Left ventricle myocardium inferior (tissue), 1 donor: Measurements from ENCODE around the gene AFF1. TPM values are rescaled to one million over a fixed set of nuclear protein-coding genes. Genes with fewer than 3 reads are reported as not detected.

Experiments used
- DNase-seq: peaks from one replicate; pipeline ENCODE4 v3.0.0-alpha.2; 2020
- H3K27ac ChIP-seq: fragments of 200-600 bp; replicated peaks from 2 replicates; pipeline ENCODE4 v1.8.0; 2021
- H3K27me3 ChIP-seq: fragments of 200-600 bp; 2 replicates; pipeline ENCODE4 v1.8.0; 2021; ENCODE audit warnings: low read depth
- H3K36me3 ChIP-seq: fragments of 200-600 bp; 2 replicates; pipeline ENCODE4 v1.8.0; 2021
- H3K4me1 ChIP-seq: fragments of 200-600 bp; 2 replicates; pipeline ENCODE4 v1.8.0; 2021
- H3K4me3 ChIP-seq: fragments of 200-600 bp; 2 replicates; pipeline ENCODE4 v1.8.0; 2021; ENCODE audit warnings: mild to moderate bottlenecking, moderate library complexity
- H3K9me3 ChIP-seq: fragments of 200-600 bp; replicated peaks from 2 replicates; pipeline ENCODE4 v1.8.0; 2021
- intact Hi-C: fragments of 100-400 bp; cut with micrococcal nuclease; formaldehyde crosslinking; loops from one replicate; pipeline ENCODE4 v1.11.0; 2022
- total RNA-seq: library from RNA; stranded (reverse); fragmentation: NEBNext Ultra II Directional; extraction: Animal tissue kit (Norgen Biotek cat#: 25700); gene quantifications from one replicate; pipeline ENCODE4 v1.2.1, GENCODE V29; 2021
- TF ChIP-seq, protein P1 (sequence below): fragments of 200-600 bp; IDR thresholded peaks from 2 replicates; pipeline ENCODE4 v1.8.0; 2021; ENCODE audit warnings: antibody characterized with exemption, mild to moderate bottlenecking, borderline replicate concordance
- donor health status: DM: no; HTN: yes; CAD: no; lungs with severe emphysema.

Gene AFF1
- total RNA-seq, 1 donor from 2014 or later: 67.9 TPM

DNA sequence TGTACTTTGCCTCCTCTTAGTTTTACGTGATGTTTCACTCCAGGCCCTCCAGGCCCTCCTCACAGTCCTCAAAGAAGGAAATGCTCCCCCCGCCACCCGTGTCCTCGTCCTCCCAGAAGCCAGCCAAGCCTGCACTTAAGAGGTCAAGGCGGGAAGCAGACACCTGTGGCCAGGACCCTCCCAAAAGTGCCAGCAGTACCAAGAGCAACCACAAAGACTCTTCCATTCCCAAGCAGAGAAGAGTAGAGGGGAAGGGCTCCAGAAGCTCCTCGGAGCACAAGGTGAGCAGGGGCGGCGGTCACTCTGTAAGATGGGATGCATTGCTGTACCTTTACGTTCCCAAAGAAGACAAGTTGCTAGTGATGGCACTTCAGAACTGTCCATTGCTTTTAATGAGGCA, 191.2 kb downstream of the AFF1 start:
- peaks cover 75% of the 10 kb centered on the region for H3K36me3 ChIP-seq
- H3K4me1 ChIP-seq: peaks cover 42% of the 10 kb centered on the region
- H3K27ac ChIP-seq: no peak overlapping the region
- TF ChIP-seq, protein P1, sequence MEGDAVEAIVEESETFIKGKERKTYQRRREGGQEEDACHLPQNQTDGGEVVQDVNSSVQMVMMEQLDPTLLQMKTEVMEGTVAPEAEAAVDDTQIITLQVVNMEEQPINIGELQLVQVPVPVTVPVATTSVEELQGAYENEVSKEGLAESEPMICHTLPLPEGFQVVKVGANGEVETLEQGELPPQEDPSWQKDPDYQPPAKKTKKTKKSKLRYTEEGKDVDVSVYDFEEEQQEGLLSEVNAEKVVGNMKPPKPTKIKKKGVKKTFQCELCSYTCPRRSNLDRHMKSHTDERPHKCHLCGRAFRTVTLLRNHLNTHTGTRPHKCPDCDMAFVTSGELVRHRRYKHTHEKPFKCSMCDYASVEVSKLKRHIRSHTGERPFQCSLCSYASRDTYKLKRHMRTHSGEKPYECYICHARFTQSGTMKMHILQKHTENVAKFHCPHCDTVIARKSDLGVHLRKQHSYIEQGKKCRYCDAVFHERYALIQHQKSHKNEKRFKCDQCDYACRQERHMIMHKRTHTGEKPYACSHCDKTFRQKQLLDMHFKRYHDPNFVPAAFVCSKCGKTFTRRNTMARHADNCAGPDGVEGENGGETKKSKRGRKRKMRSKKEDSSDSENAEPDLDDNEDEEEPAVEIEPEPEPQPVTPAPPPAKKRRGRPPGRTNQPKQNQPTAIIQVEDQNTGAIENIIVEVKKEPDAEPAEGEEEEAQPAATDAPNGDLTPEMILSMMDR: no peak
- H3K27me3 ChIP-seq: no peaks in the 10 kb centered on the region
- no peak for DNase-seq
- intact Hi-C loops: no loop called here
- no peaks in the 10 kb centered on the region for H3K9me3 ChIP-seq
- H3K4me3 ChIP-seq: no peak overlapping the region

DNA sequence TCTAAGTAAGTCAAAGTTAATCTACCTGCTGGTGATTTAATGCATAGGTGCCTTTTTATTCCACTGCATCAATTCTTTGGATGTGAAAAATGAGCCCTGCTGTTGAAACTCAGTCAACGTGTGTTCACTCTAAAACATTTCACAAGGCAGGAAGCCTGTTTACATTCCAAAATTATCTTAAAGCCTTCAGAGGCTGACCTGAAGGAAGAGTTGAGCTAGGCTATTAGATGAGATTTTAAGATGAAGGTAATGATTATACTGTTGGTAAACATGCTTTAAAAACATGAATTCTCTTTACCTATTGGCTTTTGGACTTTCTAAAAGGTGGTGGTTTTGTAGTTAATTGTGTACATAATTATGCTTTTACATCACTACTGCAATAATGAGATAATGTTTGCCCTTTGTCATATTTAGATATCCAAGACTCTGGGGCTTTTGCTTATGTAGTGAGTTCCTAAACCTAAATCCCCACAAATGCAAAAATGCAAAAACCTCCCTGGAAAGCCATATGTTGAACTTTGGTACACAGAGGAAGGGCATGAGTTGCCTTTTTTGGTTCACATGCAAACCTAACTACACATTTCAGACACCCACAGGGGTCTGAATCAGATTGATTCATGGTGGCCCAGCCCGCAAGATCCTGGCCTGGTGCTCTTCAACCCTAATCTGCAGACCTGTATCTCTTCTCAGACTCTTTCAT, 193.3 kb downstream of the AFF1 start:
- intact Hi-C loops: no loop called here
- no peaks in the 10 kb centered on the region for H3K27me3 ChIP-seq
- TF ChIP-seq, protein P1: no peak
- no peaks in the 10 kb centered on the region for H3K9me3 ChIP-seq
- H3K27ac ChIP-seq: no peak overlapping the region
- no peak overlapping the region for H3K4me3 ChIP-seq
- peaks cover 96% of the 10 kb centered on the region for H3K36me3 ChIP-seq
- no peak for DNase-seq
- H3K4me1 ChIP-seq: peaks cover 30% of the 10 kb centered on the region

DNA sequence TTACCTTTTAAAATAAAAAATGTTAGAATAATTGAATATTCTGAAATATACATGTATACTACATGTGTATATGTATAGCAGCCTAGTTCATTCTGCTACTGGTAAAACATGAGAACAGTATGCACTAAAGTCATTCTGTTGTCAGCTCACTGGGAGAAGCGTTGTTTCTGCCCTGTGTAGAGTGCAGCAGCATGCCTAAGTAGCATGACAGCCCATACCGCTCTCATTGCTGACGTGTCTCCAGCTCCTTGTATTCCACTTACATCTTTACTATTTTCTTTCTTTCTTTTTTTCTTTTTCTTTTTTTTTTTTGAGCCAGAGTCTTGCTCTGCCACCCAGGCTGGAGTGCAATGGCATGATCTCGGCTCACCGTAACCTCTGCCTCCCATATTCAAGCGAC, 194.9 kb downstream of the AFF1 start:
- peaks cover 100% of the 10 kb centered on the region for H3K36me3 ChIP-seq
- no peak overlapping the region for H3K27ac ChIP-seq
- DNase-seq: no peak
- TF ChIP-seq, protein P1: no peak
- H3K4me1 ChIP-seq: peaks cover 40% of the 10 kb centered on the region
- H3K9me3 ChIP-seq: no peaks in the 10 kb centered on the region
- intact Hi-C loops: no loop called here
- H3K27me3 ChIP-seq: no peaks in the 10 kb centered on the region
- H3K4me3 ChIP-seq: no peak overlapping the region

DNA sequence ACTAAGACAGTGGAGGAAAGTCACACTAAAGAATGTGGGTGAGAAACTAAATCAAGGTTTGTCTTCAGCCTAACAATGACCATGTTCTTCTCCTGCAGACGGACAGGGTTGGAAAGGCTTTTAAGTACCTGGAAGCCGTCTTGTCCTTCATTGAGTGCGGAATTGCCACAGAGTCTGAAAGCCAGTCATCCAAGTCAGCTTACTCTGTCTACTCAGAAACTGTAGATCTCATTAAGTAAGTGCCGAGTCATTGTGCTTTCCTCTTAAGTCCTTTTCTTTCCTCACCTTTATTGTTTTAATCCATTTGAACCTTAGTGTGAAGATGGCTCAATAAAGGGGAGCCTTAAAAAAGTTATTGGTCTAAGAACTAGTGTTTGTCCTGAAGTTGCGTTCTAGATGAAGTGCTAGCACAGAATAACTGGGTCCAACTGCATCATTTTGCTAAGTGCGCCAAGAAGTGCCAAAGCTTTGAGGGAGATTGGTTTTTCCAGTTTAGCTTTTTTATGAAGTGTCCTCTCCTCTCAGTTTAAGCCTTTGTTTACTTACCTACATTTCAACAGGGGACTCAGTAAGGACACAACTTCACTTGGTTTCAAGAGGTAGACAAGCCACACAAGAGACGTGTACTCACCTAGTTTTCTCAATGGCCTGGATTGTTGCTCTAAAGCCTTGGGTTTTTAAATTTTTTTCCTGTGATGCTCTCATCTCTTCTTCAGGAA, 196.3 kb downstream of the AFF1 start:
- intact Hi-C loops: no loop called here
- Histone ChIP-seq H3K36me3 (peaks cover 100% of the 10 kb centered on the region), H3K4me3 (no peak overlapping the region), H3K4me1 (peaks cover 44% of the 10 kb centered on the region), H3K27ac (no peak overlapping the region), H3K9me3 (no peaks in the 10 kb centered on the region), H3K27me3 (no peaks in the 10 kb centered on the region)
- TF ChIP-seq, protein P1: no peak
- no peak for DNase-seq

DNA sequence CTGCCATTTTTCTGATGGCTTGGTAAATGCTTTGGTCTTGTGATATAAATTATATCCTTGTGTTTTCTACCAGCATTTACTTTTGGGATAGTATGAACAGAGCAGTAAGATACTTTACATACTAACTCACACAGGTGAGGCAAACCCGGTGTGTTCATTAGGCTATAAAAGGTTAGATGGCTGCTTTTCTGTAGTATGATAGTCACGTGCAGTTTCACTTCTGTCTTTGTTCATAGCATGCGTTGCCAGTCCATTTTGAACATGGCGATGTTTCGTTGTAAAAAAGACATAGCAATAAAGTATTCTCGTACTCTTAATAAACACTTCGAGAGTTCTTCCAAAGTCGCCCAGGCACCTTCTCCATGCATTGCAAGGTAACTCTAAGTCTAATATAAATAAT, 197.2 kb downstream of the AFF1 start:
- intact Hi-C loops: no loop called here
- no peak for DNase-seq
- H3K36me3 ChIP-seq: peaks cover 100% of the 10 kb centered on the region
- TF ChIP-seq, protein P1: no peak
- H3K4me3 ChIP-seq: no peak overlapping the region
- H3K9me3 ChIP-seq: no peaks in the 10 kb centered on the region
- H3K4me1 ChIP-seq: peaks cover 44% of the 10 kb centered on the region
- H3K27ac ChIP-seq: no peak overlapping the region
- H3K27me3 ChIP-seq: no peaks in the 10 kb centered on the region
